Measurements from ENCODE around the gene KATNA1.
A peak's percentile ranks its signal among the peaks of the same experiment; 100 is the strongest.
"Not testable (repeated sequence)": the region's sequence is repeated elsewhere in the genome, so short reads cannot be mapped to it uniquely, and the experiment has no call there.

Gene KATNA1

DNA sequence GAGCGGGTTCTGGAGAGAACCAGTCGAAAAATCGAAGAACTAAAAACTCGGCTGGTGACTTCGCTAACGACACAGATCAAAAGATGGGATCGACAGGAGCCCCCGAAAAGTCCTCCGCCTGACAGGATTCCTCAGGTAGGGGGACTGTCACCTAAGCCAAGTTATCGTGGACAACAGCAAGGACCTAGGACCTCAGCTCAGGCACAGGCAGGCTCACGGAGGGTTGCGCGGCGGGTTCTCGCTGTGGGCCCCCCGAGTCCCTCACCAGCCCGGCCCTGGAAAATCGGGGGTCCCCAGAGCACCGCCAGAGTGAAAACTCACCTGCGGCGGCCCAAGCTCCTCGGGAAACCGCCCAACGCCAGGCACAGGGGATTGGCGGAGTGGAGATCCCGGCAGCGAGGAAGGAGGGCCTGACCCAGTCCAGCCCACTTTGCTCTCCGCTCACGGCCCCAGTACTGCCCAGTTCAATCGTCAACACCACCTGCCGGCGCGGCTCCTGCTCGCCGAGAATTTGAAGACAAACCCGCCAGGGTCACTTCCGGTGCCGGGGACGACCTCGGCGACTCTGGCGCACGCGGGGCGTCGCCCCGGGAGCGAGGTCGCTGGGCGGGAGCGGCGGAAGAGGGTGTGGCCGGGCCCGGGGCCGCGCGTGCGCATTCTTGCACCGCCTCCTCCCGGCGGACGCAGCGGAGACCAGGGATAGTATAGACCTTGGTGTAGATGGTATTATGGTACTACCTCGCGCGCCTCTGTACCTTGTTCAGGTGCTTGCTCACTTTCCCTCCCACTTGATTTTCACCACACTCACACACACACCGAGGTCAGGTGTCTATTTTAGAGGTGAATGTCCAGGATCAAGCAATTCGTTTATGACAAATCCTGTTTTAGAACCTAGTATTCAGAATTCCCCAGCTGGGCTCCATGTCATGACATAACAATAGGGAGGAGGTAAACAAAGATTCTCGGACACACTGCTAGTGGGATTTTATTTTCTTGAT, at the start of gene KATNA1:
KATNA1 (minus strand) TSS at position 567 of the 998 bp plus-strand sequence. CDS start 10,167 bp downstream, outside the sequence.
- DNase-seq: peak; percentile 66

DNA sequence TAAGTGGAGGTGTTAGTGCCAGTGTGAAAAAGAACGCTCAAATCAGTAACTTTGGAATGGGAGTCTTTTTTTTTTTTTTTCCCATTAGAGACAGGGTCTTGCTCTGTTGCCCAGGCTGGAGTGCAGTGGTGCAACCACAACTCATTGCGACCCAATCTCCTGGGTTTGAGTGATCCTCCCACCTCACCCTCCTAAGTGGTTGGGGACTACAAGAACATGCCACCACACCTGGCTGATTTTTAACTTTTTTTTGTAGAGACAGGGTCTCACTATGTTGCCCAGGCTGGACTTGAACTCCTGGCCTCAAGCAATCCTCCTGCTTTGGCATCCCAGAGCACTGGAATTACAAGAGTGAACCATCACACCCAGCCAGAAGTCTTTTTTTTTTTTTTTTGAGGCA, 49.7 kb upstream of the KATNA1 start:
- no peak for DNase-seq

DNA sequence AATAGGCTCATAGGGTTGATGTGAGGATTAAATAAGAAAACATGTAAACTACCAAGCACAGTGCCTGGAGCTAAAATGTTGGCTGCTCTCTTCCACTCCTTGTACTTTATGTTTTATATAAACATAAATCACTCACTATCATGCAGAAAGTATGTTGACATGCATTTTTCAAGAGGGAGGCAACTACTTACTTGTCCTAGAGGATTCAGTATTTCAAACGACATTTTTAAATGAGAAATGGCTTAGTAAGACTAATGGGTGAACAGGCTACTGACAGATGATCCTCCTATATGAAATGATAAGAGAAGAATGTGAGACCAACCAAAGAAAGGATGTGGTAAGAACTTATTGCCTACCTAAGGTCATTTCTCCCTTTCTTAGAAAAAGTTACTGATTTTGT, 48.4 kb upstream of the KATNA1 start:
- DNase-seq: no peak

DNA sequence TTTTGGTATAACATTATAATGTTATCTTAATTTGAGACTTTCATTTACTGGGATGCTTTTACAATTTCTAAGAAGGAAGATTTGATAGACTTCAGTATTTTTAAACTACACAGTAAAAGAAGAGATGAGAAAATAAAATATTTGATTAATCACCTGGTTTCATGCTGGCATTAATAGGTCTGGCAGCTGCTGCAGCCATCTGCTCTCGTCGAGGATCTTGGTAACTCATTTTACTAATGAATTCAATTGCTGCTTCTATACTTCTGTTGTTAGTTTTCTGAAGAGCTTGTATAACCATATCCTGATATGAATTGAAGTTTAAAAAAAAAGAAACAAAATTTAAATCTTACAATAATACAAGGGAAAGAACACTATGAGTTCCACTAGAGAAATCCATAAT, 46.4 kb upstream of the KATNA1 start:
- no peak for DNase-seq

DNA sequence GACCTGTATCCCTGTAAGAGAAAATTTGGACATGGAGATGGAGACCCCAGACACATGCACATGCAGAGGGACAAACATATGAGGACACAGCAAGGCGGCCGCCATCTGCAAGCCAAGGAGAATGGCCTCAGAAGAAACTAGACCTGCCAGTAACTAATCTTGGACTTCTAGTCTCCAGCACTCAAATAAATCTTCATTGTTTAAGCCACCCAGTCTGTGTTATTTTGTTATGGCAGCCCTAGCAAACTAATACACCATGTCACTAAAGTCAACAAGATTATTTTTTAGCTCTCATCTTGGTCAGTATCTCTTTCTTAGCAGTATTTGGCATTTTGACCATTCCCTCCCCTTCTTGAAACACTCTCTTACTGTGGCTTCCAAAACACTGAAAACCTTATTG, 42.7 kb upstream of the KATNA1 start:
- DNase-seq: no peak

DNA sequence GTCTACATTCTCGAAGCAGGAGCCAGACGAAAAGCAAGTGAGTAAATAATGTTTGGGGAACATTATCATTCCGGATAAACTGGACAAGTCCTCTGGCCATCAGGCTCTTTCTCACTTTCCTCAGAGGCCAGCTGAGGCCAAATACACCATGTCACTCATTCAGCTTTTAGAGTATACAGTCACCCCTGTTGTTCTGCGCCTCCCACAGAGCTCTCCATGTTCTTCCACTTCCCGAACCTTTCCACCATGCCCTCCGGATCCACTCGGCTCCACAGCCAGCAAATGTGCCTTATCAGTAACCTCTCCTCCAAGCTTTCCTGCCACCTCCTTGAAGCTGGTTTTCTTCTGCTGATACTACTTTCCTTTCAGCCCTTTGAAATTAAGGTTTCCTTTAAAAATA, 37.7 kb upstream of the KATNA1 start:
- DNase-seq: no peak

DNA sequence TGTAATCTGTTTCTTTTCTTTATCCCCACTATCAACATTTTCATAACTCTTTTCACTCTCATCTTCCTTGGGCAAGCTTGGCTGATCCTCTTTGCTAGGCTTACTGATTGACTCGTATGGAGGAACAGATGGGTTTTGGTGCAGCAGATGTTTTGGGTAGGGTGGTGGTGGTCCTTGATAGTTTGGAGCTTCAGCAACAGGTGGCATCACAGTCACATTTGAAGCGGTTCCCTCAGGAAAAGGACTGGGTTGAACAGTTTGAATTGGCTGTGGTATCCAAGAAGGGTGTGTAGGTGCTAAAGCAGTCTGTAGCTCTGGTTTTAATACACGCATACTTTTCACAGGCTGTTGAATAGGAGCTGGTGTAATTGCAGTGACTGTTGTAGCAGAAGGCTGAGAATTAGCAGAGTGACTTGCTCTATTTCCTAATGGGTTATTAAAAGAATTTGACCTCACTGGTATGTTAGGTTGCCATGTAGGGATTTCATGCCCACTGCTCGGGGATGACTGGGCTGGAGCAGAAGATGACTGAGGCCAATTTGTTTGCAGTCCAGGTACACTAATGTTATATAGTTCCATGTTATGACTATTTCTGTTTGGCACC, 34.8 kb upstream of the KATNA1 start:
- no peak for DNase-seq

DNA sequence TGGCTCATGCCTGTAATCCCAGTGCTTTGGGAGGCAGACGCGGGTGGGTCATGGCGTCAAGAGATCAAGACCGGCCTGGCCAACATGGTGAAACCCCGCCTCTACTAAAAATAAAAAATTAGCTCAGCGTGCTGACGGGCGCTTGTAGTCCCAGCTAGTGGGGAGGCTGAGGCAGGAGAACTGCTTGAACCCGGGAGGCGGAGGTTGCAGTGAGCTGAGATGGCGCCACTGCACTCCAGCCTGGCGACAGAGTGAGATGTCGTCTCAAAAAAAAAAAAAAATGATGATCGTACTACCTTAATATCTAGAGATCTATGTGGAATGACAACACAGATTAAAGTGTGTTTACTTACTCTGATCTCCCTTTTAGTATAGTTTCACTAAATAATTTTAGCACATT, 33.3 kb upstream of the KATNA1 start:
- DNase-seq: not testable (repeated sequence)

DNA sequence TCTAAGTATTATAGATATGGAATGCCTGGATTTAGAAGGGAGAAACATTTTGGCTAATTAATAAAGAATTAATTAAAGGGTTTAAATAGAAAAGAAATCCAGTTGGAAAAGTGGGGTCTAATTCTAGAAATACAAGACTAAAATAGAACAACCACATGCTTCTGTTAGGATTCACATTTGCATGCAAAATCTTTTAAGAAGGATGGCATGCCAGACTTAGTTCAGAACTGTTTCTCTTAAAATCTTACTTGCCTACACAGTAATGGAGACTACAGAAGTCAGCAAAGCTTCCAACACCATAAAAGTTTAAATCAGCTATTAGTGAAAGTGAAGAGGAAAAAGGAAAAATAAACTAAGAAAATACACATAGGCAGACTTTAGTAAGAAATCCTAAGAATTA, 32.7 kb upstream of the KATNA1 start:
- DNase-seq: no peak

DNA sequence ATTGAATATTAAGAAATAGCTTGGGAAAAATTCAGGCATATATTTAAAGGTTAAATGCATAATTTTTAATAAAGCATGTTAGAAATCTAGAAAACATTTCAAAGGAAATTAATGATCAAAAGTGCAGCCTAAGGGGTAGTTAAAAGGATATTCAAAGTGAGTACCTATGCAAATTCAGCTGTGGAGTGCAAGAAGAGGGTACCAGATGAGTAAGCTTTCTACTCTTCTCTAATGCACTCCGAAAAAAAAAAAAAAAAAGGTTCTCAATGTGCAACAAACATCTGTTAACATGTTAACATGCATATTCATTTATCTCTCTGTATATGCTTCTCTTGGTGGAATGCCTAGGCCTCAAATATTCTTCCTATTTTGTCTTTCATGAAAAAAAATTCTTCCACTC, 32.0 kb upstream of the KATNA1 start:
- DNase-seq: no peak

DNA sequence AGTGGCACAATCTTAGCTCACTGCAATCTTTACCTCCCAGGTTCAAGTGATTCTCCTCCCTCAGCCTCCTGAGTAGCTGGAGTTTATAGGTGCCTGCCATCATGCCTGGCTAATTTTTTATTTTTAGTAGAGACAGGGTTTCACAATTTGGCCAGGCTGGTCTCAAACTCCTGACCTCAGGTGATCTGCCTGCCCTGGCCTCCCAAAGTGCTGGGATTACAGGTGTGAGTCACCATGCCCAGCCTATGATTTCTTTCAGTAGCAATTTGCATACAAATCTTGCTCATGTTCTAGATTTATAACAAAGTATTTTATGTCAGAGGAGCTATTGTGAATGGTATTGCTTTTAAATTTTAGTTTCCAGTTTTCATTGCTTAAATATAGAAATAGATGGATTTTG, 23.8 kb upstream of the KATNA1 start:
- DNase-seq: not testable (repeated sequence)

DNA sequence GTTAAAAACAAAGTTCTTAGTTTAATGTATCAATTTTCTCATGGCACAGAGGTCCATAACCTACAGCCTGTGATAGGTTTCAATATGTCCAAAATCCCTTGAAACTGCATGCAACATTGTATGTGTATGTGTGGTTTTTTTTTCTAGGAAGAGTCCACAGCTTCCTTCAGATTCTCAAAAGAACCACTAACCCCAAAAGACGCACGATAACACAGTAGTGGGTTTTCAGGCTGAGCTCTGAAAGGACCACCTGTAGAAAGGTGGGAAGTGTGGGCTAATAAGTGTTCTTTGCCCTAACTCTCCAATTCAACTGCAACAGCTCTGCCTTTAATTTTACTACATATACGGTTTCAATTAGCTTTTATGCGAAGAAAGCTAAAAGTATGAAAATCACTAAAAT, 11.5 kb upstream of the KATNA1 start:
- DNase-seq: no peak

DNA sequence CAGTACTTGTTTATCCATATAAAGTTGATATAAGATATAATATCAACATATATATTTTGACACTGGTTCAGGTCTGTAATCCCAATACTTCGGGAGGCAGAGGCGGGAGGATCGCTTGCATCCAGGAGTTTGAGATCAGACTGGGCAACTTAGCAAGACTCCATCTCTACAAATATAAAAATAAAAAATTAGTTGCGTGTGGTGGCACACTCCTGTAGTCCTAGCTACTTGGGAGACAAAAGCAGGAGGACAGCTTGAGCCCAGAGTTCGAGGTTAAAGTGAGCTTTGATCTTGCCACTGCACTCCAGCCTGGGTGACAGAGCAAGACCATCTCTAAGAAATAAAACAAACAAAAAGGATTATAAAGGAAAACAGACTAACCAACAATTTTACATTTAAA, 8.9 kb upstream of the KATNA1 start:
- no peak for DNase-seq

DNA sequence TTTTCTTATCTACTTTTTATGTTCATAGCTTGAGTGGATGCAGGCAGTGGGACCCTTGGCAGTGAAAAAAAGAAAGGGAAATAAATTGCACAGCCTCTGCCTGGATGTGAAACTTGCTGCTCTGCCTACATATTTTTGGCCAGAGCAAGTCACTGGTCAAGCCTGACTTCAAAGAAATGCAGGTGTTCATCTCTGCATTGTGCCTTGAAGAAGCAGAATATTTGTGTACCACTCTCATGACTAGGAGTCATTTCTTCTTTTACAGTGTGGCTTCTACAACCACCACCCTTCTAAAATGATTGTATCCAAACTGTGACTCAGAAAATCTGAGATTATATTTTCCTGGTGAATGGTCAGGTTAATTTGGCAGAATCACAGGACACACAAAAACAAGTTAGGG, 2.5 kb upstream of the KATNA1 start:
- no peak for DNase-seq

DNA sequence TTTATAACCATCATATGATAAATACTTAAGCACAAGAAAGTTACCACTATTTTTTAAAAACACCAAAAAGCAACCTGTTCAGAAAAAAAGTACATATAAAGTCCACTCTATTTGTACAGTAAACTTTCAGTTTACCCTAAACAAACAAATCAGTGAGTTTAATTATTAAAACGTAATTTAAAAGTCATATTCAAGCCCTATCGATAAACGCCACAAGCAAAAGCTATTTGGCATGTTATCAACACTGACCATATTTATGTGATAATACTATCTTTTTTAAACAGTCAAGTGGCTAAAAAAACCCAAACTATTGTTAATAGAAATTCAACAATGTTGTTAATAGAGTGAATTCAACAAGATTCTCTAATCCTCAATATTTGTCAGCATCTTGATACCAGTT, 1.9 kb downstream of the KATNA1 start:
- no peak for DNase-seq

DNA sequence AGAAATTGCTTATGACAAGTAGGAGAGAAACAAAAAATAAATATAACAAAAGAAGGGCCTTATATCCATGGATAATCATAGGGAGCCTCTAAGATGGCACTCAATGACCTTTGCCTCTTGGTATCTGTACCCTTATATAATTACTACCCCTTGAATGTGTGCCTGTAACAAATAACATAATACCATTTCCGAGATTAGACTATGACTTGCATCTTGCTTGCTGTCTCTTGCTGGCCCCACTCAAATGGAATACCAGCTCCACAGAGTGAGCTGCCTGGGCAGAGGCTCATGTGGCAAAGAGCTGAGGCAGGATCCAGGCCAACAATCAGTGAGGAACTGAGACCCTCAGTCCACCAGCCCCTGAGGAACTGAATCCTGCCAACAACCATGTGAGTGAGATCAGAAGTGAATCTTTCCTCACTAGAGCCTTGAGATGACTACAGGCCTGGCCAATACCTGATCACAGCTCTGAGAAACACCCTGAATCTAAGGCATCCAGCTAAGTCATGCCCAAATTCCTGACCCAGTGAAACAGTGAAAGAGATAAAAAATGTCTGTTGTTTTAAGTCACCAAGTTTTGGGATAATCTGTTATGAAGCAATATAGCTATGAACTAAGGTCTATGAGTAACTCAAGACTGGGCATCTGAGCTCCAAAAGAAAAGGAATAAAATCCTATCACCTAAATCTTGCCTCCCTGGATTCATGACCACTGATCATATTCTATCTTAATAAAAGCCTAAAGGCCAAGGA, 5.5 kb downstream of the KATNA1 start:
- no peak for DNase-seq

DNA sequence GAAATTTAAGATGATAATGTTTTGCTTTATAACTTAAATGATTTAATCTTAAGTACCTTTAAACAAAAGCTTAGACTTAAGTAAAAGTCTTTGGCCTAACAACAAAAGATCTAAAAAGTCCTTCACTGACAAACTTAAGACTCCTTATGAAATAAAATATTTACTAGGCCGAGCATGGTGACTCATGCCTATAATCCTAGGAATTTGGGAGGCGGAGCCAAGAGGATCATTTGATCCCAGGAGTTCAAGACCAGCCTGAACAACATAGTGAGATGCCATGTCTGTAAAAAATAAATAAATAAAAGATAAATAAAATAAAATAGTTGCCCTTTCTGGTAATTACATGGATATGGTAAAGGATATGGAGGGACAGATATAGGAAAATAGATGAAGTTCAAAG, 12.4 kb downstream of the KATNA1 start:
- DNase-seq: no peak

DNA sequence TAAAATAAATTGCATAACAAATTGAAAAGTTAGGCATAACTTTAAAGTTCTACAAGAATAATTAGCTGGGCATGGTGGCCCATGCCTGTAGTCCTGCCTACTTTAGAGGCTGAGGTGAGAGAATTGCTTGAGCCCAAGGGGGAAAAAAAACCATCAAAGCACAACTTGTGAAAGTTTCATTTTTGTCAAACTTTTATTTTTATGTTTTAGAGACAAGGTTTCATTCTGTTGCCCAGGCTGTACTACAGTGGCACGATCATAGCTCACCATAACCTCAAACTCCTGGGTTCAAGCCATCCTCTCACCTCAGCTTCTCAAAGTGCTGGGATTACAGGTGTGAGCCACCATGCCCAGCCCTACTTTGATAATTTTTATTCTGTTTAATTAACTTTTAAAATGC, 14.2 kb downstream of the KATNA1 start:
- DNase-seq: no peak

DNA sequence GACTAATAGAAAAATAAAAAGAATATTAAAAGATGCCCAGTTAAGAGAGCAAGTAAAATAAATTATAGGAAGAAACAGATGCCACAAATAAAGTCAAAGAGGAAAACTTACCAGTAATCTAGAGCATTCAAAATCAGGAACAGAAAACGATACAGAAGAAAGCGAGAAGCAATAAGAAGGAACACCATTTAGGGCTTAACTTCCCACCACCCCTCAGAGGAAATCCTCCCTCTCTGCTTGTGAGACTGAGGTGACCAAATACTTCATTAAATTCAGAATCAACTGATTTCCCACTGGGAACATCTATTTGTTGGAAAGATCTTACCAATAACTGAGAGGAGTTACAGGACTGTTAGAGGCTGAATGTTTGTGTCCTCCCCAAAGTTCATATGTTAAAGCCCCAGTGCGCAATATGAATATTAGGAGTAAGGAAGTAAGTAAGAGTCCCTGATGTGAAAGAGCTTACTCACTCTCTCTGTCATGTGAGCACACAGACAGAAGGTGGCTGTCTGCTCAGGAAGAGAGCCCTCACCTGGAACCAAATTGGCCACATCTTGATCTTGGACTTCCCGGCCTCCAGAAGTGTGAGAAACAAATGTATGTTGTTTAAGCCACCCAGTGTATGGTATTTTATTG, 19.5 kb downstream of the KATNA1 start:
- DNase-seq: no peak

DNA sequence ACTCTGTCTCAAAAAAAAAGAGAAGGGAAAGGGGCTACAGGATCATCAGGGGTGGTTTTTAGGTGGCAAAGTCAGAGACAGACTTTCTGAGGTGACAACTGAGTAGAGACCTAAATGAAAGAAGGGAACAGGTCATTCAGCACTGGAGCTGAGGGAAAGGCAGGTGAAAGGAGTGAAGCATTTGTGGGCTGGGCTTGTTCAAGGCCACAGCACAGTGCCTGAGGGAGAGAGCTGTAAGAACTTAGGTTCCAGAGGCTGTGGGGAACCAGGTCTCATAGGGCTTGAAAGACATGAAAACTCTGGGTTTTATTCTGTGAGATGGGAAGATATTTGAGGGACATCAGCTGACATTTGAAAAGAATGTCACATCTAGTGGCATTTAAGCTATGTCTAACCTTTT, 20.8 kb downstream of the KATNA1 start:
- DNase-seq: no peak

DNA sequence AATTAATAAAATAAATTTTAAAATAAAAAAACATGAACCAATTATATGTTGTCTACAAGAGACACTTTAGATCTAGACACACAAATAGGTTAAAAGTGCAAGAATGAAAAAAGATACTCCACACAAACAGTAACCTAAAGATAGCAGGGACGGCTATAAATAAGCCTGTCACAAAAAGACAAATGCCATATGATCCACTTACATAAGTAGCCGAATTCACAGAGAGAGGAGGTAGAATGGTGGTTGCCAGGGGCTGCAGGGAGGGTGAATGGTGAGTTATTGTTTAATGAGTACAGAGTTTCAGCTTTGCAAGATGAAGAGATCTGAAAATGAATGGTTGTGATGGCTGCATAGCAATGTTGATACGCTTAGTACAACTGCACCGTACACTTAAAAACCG, 32.7 kb downstream of the KATNA1 start:
- DNase-seq: no peak

DNA sequence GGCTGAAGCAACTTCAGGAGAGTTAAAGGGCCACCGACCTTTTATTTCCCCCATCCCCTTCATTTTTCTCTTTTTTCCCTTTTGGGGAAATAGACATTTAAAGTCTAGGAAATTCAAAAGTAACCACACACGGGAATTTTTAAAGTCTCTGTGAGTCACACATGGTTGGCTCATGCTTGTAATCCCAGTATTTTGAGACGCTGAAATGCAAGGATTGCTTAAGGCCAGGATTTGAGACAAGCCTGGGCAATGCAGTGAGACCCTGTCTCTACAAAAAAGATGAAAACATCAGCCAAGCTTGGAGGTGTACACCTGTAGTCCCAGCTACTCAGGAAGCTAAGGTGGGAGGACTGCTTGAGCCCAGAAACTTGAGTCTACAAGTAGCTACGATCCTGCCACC, 34.2 kb downstream of the KATNA1 start:
- no peak for DNase-seq

DNA sequence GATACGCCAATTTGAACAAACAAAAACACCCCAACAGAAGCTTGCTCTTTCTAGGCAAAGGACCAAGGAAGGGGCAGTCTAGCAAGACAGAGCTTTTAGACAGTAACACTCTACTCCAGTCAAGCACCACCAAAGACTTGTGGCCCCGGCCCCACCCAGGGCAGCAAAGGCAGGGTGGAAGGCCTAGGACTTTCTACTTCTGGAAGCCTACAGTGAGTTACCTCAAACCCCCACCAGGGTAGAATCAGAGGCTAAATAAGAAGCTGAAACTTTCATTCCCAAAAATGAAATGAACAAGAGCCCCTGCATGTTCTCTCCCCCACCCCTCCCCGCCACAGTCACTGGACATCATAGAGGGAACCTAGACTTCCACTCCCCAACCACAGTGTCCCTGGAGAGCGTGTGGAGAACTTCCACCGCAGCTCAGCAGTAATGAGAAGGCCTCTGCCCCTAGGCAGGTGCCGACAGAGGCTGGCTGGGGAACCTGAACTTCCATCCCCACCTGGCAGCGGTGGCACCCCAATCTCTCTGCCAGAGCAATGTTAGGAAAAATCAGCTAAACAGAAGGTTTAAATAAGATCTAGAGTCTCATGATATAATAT, 40.0 kb downstream of the KATNA1 start:
- DNase-seq: no peak

All from KG1 (cell line).